OCI-LY1 (cell line): Measurements from ENCODE around the gene MME.

Source experiments
- EZH2 ChIP-seq: fragments of 200-600 bp; sonication (generic), shearing (Covaris generic); IDR thresholded peaks from 2 replicates; pipeline ENCODE4 v1.8.0; 2017; ENCODE audit warnings: borderline replicate concordance, mixed run types, mild to moderate bottlenecking, antibody characterized with exemption, low read length, moderate library complexity, mixed read lengths
- TF ChIP-seq, protein P1 (sequence below): fragments of 200-600 bp; sonication (generic), shearing (Covaris generic); IDR thresholded peaks from 2 replicates; pipeline ENCODE4 v1.5.1; 2017; ENCODE audit warnings: mild to moderate bottlenecking, antibody characterized with exemption, low read length, moderate library complexity, mixed read lengths

DNA sequence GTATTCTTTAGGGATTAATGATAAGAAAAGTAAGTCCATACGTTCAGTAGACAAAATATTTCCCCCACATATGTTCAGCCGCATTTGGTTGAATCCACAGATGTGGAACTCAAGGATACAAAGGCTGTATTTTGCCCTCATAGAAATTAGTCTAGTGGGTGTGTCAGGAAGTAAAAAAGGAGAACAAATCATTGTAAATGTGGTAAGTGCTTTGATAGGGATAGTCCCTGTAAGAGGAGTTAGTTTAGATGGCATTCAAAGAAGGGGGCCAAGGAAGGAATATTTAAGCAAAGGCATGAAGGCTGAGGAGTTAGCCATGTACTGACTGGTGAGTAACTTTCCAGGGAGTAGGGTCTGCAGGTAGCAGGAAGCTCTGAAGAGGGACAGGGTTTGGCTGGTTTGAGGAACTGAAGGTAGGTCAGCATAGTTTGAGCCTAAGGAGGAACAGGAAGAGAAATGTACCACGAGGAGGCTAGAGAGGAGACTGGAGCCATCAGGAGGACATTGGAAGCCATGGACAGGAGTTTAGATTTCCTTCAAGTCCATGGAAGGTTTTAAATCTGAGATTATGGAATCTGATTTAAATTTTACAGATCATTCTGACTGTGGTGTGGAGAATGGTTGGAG, 98.8 kb downstream of the MME start:
- TF ChIP-seq, protein P1, sequence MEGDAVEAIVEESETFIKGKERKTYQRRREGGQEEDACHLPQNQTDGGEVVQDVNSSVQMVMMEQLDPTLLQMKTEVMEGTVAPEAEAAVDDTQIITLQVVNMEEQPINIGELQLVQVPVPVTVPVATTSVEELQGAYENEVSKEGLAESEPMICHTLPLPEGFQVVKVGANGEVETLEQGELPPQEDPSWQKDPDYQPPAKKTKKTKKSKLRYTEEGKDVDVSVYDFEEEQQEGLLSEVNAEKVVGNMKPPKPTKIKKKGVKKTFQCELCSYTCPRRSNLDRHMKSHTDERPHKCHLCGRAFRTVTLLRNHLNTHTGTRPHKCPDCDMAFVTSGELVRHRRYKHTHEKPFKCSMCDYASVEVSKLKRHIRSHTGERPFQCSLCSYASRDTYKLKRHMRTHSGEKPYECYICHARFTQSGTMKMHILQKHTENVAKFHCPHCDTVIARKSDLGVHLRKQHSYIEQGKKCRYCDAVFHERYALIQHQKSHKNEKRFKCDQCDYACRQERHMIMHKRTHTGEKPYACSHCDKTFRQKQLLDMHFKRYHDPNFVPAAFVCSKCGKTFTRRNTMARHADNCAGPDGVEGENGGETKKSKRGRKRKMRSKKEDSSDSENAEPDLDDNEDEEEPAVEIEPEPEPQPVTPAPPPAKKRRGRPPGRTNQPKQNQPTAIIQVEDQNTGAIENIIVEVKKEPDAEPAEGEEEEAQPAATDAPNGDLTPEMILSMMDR: no peak
- TF ChIP-seq EZH2: no peak
